GM12872 (cell line): ENCODE data around the gene COX19.

Experiments used
- TF ChIP-seq, protein P1 (sequence below): IDR thresholded peaks from 3 replicates; pipeline ENCODE4 v1.5.1; 2011; ENCODE audit warnings: low read depth, mild to moderate bottlenecking, low read length, moderate library complexity; ENCODE audit not compliant: insufficient read depth

COX19 gene

GRCh38 chr7:945556-946255, 29.6 kb downstream of the COX19 start:
- TF ChIP-seq, protein P1, sequence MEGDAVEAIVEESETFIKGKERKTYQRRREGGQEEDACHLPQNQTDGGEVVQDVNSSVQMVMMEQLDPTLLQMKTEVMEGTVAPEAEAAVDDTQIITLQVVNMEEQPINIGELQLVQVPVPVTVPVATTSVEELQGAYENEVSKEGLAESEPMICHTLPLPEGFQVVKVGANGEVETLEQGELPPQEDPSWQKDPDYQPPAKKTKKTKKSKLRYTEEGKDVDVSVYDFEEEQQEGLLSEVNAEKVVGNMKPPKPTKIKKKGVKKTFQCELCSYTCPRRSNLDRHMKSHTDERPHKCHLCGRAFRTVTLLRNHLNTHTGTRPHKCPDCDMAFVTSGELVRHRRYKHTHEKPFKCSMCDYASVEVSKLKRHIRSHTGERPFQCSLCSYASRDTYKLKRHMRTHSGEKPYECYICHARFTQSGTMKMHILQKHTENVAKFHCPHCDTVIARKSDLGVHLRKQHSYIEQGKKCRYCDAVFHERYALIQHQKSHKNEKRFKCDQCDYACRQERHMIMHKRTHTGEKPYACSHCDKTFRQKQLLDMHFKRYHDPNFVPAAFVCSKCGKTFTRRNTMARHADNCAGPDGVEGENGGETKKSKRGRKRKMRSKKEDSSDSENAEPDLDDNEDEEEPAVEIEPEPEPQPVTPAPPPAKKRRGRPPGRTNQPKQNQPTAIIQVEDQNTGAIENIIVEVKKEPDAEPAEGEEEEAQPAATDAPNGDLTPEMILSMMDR, result no peak

- TF ChIP-seq, protein P1, result no peak
These were observed 30.2 kb downstream of the COX19 start for GRCh38 chr7:945147-945555.

DNA sequence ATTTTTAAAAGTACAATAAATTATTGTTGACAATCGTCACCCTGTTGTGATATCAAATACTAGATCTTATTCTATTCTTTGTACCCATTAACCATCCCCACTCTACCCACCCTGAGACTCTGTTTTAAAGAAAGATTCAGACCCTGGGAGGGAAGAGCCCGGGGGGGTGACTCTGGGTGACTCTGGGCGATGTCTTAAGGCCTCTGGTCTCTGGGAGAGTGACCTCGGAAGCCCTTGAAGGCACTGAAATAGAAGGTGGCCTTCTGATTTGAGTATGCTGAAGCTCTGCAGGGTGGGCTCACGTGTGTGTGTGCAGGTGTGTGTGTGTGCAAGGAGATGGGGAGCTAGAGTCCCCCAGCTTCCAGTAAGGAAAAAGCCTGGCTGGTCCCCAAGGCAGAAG, 30.6 kb downstream of the COX19 start:
- TF ChIP-seq, protein P1, result no peak

DNA sequence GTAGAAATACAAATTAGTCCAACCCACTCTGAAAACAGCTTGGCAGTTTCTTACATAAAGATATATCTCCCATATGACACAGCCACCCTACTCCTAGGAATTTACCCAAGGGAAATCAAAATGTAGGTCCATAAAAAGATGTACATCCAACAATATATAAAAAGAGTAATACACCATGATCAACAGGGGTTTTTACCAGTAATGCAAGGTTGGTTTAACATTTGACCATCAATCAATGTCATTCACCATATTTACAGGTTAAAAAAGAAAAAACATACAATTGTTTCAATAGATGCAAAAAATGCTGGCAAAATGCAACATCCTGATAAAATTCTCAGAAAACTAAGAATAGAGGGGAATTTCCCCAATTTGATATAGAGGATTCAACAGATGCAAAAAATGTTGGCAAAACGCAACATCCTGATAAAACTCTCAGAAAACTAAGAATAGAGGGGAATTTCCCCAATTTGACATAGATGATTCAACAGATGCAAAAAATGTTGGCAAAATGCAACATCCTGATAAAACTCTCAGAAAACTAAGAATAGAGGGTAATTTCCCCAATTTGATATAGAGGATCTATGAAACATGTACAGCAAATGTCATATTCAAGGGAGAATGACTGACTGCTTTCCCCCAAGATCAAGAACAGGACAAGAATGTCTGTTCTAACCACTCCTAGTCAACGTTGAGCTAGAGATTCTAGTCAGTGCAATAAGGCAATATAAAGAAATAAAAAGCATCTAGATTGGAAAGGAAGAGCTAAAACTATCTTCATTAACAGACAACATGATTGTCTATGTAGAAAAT, 34.5 kb downstream of the COX19 start:
- TF ChIP-seq, protein P1, result no peak

DNA sequence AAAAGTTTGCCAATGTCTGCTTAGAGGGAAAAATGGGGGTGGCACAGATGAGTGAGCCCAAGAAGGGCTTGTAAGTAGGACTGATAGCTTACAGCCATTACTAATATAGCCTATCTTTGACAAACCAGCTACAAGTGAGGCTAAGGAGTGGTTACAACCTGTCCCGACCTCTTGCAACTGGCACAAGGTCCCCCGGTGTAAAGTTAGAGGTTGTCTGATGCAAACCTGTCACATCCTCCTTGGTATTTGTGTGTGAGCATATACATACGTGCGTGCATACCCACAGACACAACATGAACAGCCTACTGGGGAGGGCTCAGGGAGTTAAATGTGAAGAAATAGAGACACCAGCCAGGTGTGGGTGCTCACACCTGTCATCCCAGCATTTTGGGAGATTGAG, 35.5 kb downstream of the COX19 start:
- TF ChIP-seq, protein P1, result no peak

DNA sequence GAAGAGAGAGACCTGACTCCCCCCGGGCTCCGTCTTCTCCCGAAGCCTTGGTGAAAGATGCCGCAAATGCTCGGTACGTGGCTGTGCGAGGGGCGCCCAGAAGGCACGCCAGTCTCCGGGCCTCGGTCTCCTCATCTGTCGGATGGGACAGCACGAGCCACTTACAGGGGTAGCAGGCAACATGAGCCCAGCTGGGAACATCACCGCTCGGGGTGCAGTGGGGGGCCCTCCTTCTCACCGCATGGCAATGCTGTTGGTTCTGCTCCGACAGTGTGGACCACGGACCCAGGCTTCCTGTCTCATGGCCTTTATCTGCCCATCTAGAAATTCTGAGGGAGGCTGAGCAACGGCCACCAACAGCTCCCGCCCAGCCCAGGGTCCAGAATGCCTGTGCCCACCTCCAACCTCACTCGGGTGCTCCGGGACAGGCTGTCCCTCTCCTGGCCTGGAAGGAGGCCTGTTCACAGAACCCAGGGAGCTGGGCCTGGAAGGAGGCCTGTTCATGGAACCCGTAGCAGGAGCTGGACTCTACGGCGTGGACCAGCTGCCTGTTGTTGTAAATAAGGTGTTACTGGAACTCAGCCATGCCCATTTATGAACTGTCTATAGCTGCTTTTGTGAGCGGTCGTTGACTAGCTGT, 36.7 kb downstream of the COX19 start:
- TF ChIP-seq, protein P1, result no peak

DNA sequence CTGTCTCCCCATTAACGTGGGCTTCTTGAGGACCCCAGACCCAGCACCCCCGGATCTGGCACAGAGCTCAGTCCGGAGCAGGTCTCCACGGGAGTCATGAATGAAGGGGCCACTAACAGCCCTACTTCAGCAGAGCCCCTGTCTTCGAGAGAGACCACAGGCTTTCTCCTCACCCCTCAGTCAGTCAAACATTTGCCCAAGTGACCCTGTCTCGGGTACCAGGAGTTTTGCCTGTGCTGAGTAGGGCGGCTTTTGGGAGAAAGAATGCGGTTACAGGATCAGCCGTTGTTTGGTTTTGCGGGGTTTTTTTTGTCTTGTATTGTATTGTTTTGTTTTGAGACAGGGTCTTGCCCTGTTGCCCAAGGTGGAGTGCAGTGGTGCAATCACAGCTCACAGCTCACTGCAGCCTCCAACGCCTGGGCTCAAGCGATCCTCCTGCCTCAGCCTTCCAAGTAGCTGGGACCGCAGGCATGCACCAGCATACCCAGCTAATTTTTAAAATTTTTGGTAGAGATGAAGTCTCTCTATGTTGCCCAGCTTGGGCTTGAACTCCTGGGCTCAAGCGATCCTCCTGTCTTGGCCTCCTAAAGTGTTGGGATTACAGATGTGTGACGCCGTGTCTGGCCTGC, 37.4 kb downstream of the COX19 start:
- TF ChIP-seq, protein P1, result no peak
